Amniotic epithelial cell (primary cell): ENCODE measurements around the gene ATF2.

Experiments used
- DNase-seq: peaks from one replicate; pipeline ENCODE4 v3.0.0-alpha.2; 2010; ENCODE audit warnings: low read depth

ATF2 gene

DNA sequence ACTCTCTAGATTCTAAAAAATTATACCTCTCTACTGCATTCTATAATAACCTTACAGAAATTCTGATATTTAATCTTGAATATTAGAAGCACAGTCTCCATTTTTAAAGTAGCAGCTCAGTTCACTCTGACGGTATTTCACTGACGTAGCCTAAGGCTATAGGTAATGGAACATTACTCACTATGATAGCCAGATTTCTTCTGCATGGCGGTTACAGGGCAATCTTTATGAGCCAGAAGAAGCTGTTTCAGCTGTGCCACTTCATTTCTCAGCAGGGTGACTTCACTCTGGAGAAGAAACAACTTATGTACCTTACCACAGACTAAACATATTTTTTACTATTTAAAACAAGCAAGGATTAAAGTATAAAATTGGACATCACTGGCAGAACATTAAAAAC is 87.5 kb downstream of the ATF2 start:
- no peak for DNase-seq

DNA sequence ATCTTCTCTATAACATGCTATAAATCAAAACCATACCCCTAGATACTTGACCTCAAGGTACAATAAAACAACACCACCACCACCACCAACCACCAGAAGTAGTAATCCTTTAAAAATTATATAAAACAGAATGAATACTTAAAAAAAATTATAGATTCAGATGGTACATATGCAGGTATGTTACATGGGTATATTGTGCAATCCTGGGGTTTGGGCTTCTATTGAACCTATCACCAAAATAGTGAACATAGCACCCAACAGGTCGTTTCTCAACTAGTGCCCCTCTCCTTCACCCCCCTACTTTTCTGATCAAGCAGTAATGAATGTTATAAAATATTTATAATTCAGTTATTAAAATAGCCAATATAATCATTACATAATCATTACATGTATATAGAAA is 91.7 kb downstream of the ATF2 start:
- DNase-seq, result no peak

DNA sequence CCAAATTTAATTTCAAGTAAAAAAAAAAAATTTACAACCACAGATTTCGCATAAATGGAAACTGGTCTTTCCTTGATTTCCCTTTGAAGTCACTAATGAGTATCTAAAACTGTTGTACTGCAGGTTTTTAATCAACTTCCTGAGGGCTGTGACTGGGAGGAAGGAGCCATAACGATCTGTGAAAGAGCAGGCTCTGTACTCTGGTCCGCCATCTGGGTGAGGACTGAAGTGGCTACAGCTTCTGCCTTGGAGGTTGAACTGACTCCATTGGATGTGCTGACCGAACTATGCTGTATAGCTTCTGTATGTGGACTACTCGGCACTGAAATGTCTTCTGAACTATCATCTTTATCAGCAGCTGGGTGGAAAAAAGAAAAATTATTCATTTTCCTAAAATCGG is 93.5 kb downstream of the ATF2 start:
- DNase-seq, result no peak

DNA sequence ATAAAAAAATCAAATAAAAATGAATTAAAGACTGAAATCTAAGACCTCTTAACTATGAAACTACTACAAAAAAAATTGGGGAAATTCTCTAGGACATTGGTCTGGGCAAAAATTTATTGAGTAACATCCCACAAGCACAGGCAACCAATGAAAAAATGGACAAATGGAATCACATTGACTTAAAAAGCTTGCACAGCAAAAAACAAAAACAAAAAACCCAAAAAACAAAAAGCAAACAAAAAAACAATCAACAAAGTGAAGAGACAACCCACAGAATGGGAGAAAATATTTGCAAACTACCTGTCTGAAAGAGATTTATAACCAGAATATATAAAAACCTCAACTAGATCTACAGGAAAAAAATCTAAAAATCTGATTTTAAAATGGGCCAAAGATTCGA is 99.5 kb downstream of the ATF2 start:
- no peak for DNase-seq

DNA sequence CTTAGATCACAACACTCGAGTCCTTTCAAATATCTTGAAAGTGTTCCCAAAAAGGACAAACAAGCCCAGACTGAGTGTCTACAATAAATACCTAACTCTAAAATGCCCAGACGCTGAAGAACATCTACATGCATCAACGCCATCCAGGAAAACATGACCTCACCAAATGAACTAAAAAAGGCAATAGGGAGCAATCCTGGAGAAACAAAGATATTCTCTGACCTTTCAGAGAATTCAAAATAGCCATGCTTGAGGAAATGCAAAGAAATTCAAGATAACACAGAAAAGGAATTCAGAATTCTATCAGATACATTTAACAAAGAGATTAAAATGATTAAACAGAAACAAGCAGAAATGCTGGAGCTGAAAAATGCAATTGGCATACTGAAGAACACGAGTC is 101.6 kb downstream of the ATF2 start:
- DNase-seq, result no peak

DNA sequence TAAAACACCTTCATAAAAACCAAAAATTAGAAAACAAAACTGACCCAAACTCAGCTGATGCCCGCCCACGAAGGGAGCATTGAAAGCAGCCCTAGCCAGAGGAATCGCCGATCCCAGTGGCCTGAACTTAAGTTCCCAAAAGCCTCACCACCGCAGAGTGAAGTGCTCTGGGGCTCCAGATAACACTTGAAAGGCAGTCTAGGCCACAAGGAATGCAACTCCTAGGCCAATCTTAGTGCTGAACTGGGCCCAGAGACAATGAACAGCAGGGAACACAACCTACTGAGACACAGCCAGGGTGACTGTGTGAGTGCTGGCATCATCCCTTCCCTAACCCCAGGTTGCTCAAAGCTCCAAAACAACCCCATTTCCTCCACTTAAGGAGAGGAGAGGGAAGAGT is 103.2 kb downstream of the ATF2 start:
- DNase-seq, result no peak

DNA sequence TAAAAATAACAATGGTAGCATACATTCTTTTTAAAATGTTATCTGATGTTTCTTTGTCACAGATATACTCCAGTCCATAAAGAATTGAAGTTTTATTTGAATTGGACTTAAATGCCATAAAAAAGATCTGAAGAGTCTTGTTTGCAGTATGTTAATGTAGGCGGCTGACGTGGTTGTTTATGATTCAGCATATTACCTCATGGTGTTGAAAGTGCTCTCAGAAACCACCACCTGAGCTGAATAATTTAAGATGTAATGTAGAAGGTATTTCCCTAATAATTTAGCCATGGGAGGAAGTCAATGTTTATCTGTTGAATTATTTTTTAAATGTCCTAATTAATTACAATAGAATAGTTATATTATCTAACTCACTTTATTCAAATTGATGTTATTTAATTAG is 104.3 kb downstream of the ATF2 start:
- peak; percentile 30 for DNase-seq

DNA sequence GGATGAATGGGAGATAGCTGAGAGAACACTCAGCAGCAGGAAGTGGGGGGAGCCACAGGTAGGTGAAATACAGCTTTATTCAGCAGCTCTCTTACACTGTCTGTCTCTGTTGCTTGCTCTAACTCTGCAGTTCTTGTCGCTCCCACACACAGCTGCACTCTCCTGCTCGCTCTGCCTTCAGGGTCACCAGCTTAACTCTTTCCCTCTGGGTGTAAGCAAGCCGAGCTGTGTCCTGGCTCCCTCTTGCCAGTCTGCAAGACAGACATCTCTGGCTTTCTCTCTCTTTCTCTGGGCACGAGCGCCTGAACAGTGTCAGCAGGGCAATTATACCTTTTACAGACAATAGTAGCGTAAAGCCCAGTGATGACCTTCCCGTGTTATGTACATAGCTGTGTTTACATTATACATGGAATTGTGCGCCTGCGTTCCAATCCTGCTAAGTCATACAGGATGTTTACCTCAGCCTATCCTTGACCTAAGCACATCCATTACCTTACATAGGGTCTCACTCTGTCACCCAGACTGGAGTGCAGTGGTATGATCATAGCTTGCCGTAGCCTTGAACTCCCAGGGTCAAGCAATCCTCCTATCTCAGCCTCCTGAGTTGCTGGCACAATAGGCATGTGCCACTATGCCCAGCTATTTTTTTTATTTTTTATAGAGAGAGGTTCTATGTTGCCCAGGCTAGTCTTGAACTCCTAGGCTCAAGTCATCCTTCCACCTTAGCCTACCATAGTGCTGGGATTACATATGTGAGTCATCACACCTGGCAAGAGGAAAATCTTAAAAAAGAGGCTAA is 105.0 kb downstream of the ATF2 start:
- no peak for DNase-seq

DNA sequence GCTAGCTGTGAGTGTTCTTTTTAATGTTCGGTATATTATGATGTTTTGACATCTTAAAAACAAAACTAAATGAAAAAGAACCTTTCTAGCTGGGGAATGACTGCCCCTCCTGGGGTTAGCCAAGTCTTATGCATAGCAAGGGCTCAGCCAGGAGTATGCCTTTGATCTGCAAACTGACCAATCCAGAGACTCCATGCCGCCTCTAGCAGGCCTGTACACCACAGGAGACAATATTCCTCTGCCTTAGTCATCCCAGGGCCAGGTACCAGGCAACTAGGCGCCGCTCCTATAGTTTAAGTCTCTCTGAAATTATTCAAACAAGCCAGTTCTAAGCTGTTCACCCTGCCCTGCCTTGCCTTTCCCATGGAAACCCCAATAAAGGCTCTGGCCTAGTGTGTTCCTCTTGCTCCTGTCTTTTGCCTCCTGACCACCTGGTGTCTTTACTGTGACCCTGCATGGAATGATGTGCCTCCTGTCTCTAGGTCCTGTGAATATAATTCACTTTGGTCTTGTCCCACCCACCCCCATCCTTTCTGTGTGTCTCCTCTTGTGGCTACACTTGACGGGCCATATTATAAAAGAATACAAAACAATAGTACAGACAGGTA is 110.8 kb downstream of the ATF2 start:
- DNase-seq, result no peak

DNA sequence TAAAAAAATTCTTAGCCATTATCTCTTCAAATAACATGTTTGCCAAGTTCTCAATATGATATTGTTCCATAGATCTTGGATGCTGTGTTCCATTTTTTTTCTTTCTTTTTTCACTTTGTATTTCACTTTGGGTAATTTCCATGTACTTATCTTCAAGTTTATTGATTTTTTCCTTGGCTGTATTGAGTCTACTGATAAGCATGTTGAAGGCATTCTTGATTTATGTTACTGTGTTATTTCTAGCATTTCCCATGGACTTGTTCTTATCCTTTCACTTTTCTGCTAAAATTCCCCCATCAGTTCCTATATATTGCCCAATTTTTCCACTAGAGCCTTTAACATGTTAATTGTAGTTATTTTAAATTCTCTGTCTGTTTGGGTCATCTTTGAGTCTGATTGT is 112.0 kb downstream of the ATF2 start:
- DNase-seq, result no peak

DNA sequence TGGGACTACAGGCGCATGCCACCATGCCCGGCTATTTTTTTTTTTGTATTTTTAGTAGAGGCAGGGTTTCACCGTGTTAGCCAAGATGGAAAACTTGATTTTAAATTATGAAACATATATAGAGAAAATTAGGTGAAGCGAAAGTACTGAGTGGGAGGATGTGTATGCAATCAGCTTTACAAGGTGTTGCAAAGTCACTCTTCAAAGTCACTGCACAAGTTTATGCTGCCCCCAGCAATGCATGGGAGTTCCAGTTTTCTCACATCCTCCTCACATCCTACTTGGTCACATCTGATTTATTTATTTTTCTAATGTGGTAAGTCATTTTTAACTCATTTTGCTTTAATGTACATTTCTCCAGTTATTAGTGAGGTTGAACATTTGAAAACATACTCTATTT is 113.7 kb downstream of the ATF2 start:
- DNase-seq, result no peak

DNA sequence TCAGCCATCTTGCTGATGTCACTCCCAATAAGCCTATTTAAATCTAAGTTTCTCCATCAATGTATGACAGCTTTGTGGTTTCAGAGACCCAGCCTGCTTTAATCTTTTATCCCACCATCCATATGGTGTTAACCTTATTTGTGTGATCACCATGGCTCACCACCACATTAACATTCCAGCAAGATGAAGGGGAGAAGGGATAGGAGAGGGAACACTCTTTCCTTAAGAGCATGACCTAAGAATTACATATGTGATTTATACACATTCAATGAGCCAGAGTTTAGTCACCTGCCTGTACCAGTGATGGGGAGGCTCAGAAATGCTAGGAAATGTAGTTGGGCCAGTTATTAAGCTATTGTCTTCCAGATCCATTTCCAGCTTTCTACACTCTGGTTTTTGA is 118.3 kb downstream of the ATF2 start:
- DNase-seq, result no peak

DNA sequence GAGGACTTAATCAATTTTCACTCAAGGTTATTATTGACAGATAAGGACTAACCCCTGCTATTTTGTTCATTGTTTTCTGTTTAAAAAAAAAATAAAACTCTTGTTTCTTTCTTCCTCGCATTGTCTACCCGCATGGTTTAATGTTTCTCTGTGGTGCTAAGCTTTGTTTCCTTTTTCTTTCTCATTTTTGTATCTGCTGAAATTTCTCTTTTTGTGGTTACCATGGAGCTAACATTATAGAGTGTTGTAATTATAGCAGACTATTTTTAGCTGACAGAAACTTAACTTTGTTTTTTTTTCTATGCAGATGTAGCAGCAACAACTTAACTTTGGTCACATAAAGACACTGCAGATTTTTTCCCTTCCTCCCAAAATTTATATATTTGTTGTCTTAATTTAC is 119.7 kb downstream of the ATF2 start:
- no peak for DNase-seq

DNA sequence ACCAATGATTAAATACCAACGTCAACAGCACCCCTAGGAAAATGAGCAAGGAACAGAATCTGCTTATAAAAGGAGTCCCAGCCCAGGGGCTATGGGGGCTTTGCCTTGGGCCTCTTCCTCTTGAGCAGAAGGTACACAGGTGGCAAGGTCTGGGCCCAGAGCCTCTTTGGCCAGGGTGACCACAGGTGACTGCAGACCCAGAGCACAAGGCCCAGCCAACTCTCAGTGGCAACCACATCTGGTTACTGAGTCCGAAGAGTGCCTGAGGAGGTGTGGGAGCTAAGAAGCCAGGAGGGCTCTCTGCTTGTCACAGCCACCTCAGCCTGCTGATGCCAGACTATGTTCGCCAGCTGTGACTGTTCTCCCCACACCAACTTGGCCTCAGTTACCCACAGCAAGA is 128.5 kb downstream of the ATF2 start:
- DNase-seq, result no peak

DNA sequence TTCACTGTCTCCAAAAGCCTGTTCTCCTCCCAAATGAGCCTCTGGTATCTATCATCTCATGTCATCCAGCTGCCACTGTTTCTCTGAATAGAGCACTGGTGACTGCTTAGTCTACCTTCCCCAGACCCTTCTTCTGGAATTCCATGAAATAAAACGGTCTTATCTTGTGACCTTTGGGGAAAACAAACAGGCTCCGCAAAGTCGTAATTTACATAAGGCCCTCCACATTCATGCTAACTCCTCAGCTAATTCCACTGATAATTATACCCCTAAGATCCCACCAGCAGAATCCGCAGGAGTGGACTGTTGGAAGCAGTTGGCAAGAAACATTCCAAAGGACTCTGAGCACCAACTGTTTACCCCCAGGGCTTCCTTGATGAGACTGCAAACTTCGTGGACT is 129.0 kb downstream of the ATF2 start:
- no peak for DNase-seq

DNA sequence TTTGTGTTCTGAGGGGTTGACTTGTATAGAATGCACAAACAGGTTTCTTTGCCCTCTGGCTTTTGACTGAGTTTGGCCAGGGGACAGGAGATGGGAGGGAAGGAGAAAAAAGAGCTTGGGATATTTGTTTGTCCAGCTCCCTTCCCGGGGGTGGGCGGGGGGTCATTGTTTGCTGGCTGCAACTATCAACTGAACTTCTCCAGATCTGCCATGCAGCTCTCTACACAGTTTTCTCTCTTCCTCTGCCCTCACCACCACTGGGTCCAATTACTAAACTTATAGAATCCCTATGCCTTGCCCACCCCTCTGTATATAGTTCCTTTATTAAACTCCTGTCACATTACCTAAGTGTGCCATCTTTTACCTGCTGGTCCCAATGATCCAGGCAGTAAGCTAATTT is 130.1 kb downstream of the ATF2 start:
- no peak for DNase-seq

DNA sequence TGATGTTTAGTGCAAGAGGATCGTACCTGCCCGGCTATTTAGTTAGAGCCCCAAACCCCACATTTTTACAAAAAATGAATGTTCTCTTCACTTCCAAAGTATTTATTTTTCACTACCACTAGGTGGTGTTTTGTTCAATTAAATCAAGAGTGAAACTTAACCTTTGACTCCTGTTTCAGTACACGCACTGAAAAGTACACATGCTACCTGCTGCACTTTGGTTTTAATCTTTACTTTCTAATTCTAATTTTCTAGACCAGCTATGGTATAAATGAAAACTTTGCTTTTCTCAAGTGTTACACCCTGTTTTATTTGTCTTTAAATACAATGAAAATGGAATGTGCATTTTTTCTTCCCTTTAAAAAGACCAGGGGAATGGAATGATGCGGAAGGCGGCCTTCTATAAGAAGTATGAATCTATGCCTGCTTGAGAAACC is 131.4 kb downstream of the ATF2 start:
- DNase-seq, result peak; percentile 40

DNA sequence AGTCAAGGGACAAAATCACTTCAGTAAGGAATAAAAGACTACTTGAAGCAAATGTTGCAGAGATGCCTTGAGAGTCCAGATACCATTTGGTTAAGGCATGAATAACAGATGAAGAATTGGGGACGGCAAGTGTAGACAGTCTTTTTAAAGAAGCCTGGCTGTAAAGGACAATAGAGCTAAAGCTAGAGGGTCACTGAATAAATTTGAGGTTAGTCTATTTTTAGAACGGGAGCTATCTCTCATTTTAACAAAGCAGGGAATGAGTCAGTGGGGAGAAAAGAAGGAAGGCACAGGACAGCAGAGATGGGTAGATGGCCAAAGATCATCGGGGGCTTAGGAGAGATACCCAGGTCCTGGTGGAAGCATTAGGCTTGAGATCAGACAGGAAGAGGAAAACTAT is 132.2 kb downstream of the ATF2 start:
- DNase-seq, result no peak

DNA sequence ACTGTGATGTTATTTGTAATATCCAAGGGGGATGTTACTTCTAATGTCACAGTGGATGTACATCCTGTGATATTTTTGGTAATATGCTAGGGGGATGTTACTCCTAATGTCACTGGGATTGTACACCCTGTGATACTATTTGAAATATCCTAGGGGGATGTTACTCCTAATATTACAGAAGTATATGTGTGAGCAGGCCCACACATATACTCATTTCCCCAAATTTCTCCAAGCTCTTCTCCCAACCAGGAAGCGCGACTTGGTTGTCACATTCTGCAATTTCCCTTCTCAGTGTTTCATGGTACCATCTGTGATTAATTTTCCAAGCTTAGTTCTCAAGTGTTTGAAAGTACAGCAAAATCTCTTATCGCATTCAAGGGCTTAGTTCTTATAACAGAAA is 133.3 kb downstream of the ATF2 start:
- DNase-seq, result no peak

DNA sequence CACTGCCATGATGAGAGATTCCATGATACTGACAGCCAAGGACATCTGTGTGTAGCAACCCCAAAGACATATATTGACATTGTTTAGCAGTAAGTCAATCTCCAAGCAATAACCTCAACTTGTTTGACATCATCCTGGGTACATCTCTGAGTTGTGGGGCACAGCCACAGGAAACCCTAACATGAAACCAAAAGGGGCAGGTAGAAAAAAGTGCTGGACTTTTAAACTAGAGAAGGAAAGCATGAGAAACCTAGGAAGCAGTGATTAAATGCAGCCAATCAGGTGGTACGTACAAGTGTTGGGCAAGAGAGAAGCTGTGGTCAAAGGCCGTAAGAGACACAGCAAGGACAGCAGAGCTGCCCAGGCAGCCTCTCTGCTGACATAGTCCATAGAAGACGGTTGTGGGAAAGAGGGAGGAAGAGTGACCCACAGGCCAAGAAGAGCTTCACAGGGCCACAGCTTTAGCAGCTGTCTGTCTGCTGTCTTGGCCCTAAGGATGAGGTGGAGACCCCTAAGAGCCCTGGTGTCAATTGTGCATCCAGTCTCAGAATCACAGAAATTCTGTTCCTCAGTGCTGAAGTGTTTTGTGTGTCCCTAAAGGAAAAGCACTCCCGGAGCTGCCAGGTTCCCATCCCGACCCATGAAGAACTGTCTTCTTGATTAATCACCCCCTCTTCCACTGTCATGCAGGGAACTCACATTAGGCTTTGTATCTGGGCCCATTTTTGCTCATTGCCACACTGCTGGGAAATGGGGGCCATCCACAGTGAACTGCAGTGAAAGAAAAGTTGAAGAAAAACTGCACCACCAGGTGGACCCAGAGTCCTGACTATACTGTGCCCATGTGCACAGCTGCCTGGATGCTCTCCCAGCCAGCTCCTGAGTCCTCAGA is 137.4 kb downstream of the ATF2 start:
- peak; percentile 68 for DNase-seq

DNA sequence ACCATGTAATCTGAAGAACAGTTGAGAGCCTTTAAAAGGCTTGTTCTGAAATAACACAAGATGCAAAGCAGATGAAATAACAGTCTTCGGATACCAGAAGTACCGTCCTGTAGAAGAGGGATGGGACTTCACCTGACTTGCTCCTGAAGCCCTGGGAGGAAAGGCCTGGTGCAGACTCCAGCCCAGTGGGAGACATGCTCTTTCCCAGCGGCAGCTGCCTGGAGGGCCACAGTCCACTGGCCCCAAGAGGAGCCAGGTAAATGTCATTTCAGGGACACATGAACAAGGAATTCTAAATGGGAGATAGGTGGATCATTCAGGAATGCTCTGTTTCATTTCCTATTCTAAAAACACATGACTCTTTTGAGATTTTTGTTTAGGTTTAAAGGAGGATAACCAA is 140.2 kb downstream of the ATF2 start:
- DNase-seq, result no peak

DNA sequence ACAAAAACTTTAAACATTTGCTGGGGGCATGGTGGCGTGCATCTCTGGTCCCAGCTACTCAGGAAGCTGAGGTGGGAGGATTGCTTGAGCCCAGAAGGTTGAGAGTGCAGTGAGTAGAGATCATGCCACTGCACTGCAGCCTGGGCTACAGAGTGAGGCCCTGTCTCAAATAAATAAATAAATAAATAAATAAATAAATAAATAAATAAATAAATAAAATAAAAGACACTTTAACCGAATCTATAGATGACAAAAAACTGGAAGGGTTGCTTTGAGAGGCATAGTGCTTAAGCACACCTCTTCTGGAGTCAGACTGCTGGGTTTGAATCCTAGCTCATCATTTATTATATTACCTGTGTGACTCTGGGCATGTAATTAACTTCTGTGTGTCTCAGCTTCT is 141.6 kb downstream of the ATF2 start:
- DNase-seq, result no peak

DNA sequence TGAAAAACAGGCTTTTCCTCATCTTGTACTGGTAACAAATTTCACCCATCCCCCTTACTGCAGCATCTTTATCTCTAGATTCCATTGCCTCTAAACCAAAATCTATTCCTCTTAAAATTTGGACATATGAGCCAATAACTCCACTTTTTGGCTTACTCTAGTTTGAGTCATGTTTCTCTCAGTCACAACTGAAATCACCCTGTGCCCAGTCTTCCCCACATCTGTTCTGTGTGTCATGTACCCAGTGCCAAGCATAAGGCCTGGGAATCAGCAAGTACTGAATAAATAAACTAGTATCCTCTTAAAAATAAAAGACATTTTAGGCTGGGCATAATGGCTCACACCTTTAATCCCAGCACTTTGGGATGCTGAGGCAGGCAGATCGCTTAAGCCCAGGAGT is 142.1 kb downstream of the ATF2 start:
- DNase-seq, result no peak
